ENCODE data around the gene CLDN12.

CLDN12 gene

GRCh38 chr7:90403174-90404113 is at the start of gene CLDN12:
TSS of gene CLDN12 (plus strand) at chr7:90403461. CDS start at chr7:90412677, 9,216 bp downstream.
- peak; percentile 84 for DNase-seq

- DNase-seq: peak; percentile 18
These were observed 19.8 kb upstream of the CLDN12 start for GRCh38 chr7:90383422-90383821.

DNA sequence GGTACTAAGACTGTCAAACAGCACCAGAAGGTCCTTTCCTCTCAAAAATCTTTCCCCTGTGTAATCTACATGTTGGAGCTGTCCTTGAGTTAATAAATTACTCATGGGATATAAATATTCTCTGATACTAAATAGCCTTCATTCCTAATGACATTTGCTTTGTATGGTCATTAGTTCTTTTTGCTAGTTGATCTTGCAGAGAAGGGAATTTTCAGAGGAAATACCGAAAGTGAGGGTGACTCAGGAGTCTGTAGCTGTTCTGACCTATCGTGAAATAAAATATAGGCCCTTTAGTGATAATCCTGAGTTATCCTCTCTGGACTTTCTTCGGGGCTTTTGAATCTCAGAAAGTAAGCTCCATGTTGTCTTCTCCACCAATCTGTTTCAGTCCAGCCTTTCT is 19.4 kb upstream of the CLDN12 start:
- peak; percentile 0 for DNase-seq

DNA sequence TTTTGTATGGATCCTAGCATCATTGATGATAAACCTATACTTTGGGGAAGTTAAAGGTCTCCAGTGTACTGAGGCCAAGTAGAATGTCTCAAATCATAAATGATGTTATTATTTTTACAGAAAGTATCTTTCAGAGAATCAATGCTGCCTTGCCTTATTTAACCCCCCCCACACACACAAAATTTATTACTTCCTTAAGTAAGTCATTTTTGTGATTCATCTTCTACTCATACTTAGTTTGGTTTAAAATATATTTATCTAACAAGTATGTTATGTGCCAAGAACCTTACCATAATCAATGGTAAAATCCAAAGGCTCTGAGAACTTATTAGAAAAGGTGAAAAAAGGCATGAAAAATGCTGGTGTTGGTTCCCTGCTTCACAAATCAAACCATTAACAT is 18.8 kb upstream of the CLDN12 start:
- no peak for DNase-seq

DNA sequence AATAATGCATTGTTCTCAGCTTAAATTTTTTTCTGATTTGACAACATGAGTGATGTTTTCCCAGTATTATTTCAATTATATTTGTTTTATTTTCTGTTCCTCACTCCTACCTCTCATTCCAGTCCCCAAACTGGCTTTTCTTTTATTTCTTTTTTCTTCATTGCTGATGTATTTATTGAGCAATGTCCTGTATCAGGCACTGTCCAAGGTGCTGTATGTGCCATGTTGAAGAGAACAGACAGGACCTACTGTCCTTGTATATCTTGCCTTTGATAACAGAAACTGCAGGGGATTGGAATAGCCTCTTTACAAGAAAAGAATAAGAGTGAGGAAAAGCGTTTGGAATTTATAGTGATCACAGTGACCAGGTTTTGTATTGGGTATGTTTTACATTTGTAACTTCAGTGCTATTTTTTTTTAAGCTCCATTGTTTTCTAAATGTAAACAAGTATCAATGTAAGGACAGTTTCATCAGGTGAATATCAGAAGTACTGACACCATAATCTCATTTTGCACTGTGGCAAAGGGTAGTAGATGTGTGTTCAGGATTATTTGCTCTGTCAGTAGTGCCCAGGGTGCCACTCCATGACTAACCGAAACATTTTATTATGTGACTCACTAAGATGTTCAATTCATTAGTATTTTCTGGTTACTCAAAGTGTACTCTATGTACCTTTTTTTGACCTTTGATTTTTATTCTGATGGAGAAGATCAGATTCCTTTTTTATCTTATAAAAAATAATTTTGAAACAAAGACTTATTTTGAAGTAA is 15.6 kb upstream of the CLDN12 start:
- DNase-seq: no peak

GRCh38 chr7:90390926-90391325 is 12.3 kb upstream of the CLDN12 start:
- no peak for DNase-seq

DNA sequence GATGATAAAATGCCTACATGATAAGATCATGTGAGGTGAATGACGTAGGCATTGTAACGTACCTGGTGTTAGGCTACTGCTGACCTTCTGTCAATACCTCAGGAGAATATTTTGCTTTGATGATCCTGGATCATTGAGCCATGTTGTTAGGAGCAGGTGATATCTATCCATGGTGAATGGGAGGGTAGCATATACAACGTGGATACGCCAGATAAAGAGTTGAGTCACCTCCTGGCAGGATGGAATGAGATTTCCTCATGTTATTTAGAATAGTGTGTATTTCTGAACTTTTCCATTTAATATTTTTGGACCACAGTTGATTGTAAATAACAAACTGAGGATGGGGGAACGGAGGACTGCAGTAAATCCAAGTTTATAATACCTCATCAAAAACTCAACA is 11.8 kb upstream of the CLDN12 start:
- no peak for DNase-seq

GRCh38 chr7:90396420-90396819 is 6.8 kb upstream of the CLDN12 start:
- no peak for DNase-seq

- DNase-seq: no peak
These were observed 1.3 kb upstream of the CLDN12 start for GRCh38 chr7:90401989-90402388.

DNA sequence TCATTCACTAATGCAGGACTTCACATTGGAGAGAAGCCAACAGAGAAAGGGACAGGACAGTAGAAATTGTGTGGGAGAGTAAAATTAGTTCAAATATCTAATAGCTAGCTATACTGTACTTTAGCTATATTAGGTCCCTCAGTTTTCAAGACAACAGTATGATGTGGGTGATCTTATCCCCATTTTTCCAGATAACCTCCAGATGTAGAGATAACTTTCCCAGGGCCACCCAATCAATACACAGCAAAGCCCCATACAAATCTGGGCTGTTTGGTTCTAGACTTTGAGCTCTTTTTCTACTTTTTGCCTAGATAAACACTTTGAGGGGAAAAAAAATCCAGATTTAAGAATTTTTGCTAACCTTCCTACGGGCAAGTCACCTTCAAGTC is 482 bp upstream of the CLDN12 start:
- no peak for DNase-seq

DNA sequence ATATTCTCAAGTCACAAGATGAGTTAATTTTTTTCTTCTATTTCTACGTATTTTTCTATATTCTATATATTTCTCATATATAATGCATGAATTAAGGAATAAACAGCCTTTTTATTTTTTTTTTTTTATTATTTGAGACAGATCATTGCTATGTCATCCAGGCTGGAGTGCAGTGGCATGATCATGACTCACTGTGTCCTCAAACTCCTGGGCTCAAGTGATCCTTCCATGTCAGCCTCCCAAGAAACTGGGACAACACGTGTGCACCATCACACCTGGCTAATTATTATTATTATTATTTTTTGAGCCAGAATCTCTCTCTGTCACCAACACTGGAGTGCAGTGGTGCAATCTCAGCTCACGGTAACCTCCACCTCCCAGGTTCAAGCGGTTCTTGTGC is 1.5 kb downstream of the CLDN12 start:
- no peak for DNase-seq

- DNase-seq: no peak
These were observed 4.2 kb downstream of the CLDN12 start for GRCh38 chr7:90407484-90407821.

DNA sequence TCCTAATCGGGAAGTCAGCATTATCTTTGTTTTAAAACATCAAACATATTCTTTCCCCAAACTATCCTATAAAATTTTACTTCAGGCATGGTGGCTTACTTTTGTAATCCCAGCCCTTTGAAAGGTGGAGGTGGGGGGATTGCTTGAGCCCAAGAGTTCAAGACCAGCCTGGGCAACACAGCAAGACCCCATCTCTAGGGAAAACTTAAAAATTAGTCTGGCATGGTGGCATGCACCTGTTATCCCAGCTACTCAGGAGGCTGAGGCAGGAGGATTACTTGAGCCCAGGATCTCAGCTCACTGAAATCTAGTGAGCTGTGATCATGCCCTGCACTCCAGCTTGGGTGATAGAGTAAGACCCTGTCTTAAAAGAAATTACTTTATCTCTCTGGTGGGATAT is 4.9 kb downstream of the CLDN12 start:
- DNase-seq: no peak

DNA sequence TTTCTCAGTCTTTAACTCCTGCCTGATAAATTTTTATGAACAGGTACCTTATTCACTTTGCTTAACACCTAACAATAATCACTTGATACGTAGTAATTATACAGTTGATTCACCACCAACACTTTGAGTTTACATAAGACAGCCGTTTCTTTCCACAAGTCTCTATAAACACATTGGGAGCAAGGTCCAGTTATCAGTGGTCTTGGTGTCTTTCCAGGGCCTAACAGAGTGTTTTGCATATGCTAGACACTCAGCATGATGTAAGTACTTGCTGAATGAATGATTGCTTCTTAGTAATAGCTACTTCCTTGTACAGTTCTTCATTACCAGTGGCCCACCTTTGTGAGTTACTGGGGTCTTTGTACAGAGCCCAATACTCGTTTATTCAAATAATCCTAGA is 6.4 kb downstream of the CLDN12 start:
- DNase-seq: no peak

- DNase-seq: no peak
These were observed 8.2 kb downstream of the CLDN12 start for GRCh38 chr7:90411510-90411909.

- DNase-seq: no peak
These were observed 9.4 kb downstream of the CLDN12 start for GRCh38 chr7:90412458-90413184.

GRCh38 chr7:90413185-90413528 is 9.9 kb downstream of the CLDN12 start:
- no peak for DNase-seq

GRCh38 chr7:90421651-90422050 is 18.4 kb downstream of the CLDN12 start:
- no peak for DNase-seq

- no peak for DNase-seq
These were observed 21.5 kb downstream of the CLDN12 start for GRCh38 chr7:90424720-90425119.

- no peak for DNase-seq
These were observed 22.1 kb downstream of the CLDN12 start for GRCh38 chr7:90425376-90425775.

- no peak for DNase-seq
These were observed 27.6 kb downstream of the CLDN12 start for GRCh38 chr7:90430614-90431460.

- DNase-seq: no peak
These were observed 29.5 kb downstream of the CLDN12 start for GRCh38 chr7:90432752-90433151.

DNA sequence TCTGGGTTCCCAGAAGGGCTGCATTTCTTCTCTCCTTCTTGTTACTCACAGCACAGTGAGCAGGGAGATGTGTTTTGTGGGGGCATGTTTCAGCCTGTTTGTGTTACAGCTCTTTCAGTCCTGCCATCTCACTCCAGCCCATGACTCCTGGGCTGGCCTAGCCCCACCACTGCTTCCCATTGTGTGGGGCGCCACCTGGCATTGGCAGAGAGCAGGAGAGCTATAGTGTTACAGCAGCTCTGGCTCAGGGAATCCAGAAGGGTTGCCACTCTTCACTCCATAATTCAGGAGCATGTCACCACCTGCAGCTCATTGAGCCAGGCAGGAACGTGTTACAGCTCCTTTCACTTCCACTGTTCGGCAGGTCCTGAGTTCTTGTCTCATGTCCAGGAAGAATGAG is 30.0 kb downstream of the CLDN12 start:
- DNase-seq: no peak
